K562 (cell line): Measurements from ENCODE around the gene KBTBD4. TPM values are rescaled to one million over a fixed set of nuclear protein-coding genes. Genes with fewer than 3 reads are reported as not detected.

Experiments
- ATAC-seq: fragments of 200-7000 bp; cut with Tn5 transposase; 3 replicates; pipeline ENCODE4 v1.9.1; 2020; ENCODE audit warnings: moderate library complexity
- BruUV-seq: library from RNA; stranded (reverse); fragments of 400-500 nt; replicated peaks from 2 replicates; lab custom pipeline; 2021; lab: Mats Ljungman, UMichigan
- CTCF ChIA-PET: fragments of 300-600 bp; formaldehyde crosslinking; extraction: SDS; loops from one replicate; lab custom pipeline; 2021; ENCODE audit warnings: low intra/inter-chr PET ratio; lab: Yijun Ruan, JAX
- POLR2A ChIA-PET: fragments of 300-600, 350-650 bp; sonication (Branson Sonifier 250); formaldehyde crosslinking; extraction: SDS; loops from one replicate; lab custom pipeline; 2021; ENCODE audit warnings: antibody characterized with exemption, inconsistent platforms; lab: Yijun Ruan, JAX
- DNase-seq, 4 experiments: peaks; one replicate each; pipeline versions ENCODE4 v3.0.0 to v3.0.0-alpha.2; 2011 to 2018; ENCODE audit warnings: low spot score in 3 of 4, mixed read lengths in 3 of 4; ENCODE audit errors: extremely low read depth in 1 of 4
- FAIRE-seq: peaks from 2 replicates; lab custom pipeline; 2011; peaks lifted over from hg19 to GRCh38; lab: Jason Lieb, UNC
- H2AFZ ChIP-seq: 2 replicates; pipeline ENCODE4 v1.6.0; 2011; ENCODE audit warnings: low read depth, low read length, control low read depth, inconsistent platforms
- H3K27ac ChIP-seq: fragments of 200-600 bp; 3 replicates; pipeline ENCODE4 v1.8.0; 2011; ENCODE audit warnings: low read depth, mild to moderate bottlenecking, control low read depth, inconsistent platforms, low read length, moderate library complexity, mixed read lengths; ENCODE audit errors: extremely low read depth
- H3K27me3 ChIP-seq, 2 experiments: fragments of 300-600 bp in 1 of 2; 2 replicates in 1 of 2; 3 replicates in 1 of 2; pipeline versions ENCODE4 v1.6.0 to v1.8.0; 2011; ENCODE audit warnings: inconsistent platforms in 2 of 2, low read length in 2 of 2, mild to moderate bottlenecking in 1 of 2, mixed read lengths in 1 of 2, moderate library complexity in 1 of 2; ENCODE audit not compliant: control insufficient read depth in 2 of 2, insufficient read depth in 2 of 2
- H3K36me3 ChIP-seq: fragments of 300-600 bp; 3 replicates; pipeline ENCODE4 v1.8.0; 2011; ENCODE audit warnings: mild to moderate bottlenecking, low read length, inconsistent platforms; ENCODE audit not compliant: control insufficient read depth, insufficient read depth
- H3K4me1 ChIP-seq, 2 experiments: fragments of 200-600 bp in 1 of 2; replicated peaks in 1 of 2; 2 replicates in 1 of 2; 3 replicates in 1 of 2; pipeline versions ENCODE4 v1.5.1 to v1.8.0; 2011; ENCODE audit warnings: inconsistent platforms in 2 of 2, low read length in 2 of 2, mild to moderate bottlenecking in 1 of 2, mixed read lengths in 1 of 2, moderate library complexity in 1 of 2; ENCODE audit not compliant: control insufficient read depth in 2 of 2, insufficient read depth in 2 of 2
- H3K4me2 ChIP-seq: 2 replicates; pipeline ENCODE4 v1.6.1; 2011; ENCODE audit warnings: low read length, control low read depth, inconsistent platforms, mixed read lengths; ENCODE audit not compliant: insufficient read depth
- H3K4me3 ChIP-seq: fragments of 200-600 bp; sonication (generic), shearing (Covaris generic); 2 replicates; pipeline ENCODE4 v1.5.1; 2016; ENCODE audit warnings: control low read depth, inconsistent platforms
- H3K79me2 ChIP-seq: fragments of 200-600 bp; 3 replicates; pipeline ENCODE4 v1.8.0; 2011; ENCODE audit warnings: low read length, inconsistent platforms; ENCODE audit not compliant: control insufficient read depth, insufficient read depth
- H3K9ac ChIP-seq, 2 experiments: 2 replicates each; pipeline versions ENCODE4 v1.6.0 to v1.6.1; 2011; ENCODE audit warnings: low read depth in 2 of 2, low read length in 2 of 2, control low read depth in 1 of 2, inconsistent platforms in 1 of 2, mild to moderate bottlenecking in 1 of 2, mixed read lengths in 1 of 2; ENCODE audit not compliant: insufficient read depth in 1 of 2
- H3K9me1 ChIP-seq: one replicate; pipeline ENCODE4 v1.6.0; 2011; ENCODE audit warnings: inconsistent platforms, mild to moderate bottlenecking, low read length, moderate library complexity; ENCODE audit not compliant: control insufficient read depth, insufficient read depth
- H3K9me3 ChIP-seq: replicated peaks from 2 replicates; pipeline ENCODE4 v1.5.1; 2011; ENCODE audit warnings: low read depth, low read length, inconsistent platforms; ENCODE audit not compliant: control insufficient read depth, insufficient read depth
- H4K20me1 ChIP-seq: replicated peaks from 2 replicates; pipeline ENCODE4 v1.6.1; 2011; ENCODE audit warnings: low read length, inconsistent platforms, mixed read lengths; ENCODE audit not compliant: control insufficient read depth, insufficient read depth
- CTBP1 ChIP-seq: fragments of 450-650 bp; IDR thresholded peaks from 2 replicates; pipeline ENCODE4 v1.6.1; 2016; ENCODE audit warnings: borderline replicate concordance
- KLF6 ChIP-seq: fragments of 250-450 bp; sonication (Bioruptor Pico); IDR thresholded peaks from 2 replicates; pipeline ENCODE4 v1.4.0; 2020; ENCODE audit warnings: mild to moderate bottlenecking, moderate library complexity, borderline replicate concordance
- LARP7 ChIP-seq: fragments of 450-650 bp; IDR thresholded peaks from 2 replicates; pipeline ENCODE4 v1.6.1; 2016
- POLR3A ChIP-seq: IDR thresholded peaks from 2 replicates; pipeline ENCODE4 v1.6.1; 2011; ENCODE audit warnings: borderline replicate concordance, mild to moderate bottlenecking, moderate library complexity; ENCODE audit not compliant: insufficient read length, insufficient read depth; ENCODE audit errors: extremely low read depth
- WGBS: fragments of 100-300 bp; shearing (Covaris generic); methylation state at CpG from one replicate; pipeline ENCODE4 v1.1.6; 2016; ENCODE audit warnings: low coverage, mixed read lengths; ENCODE audit not compliant: insufficient coverage; ENCODE audit errors: missing lambda C conversion rate; 5-methylcytosine and 5-hydroxymethylcytosine counted together
- in situ Hi-C: fragments of 300-500 bp; cut with MboI; formaldehyde crosslinking; loops from 4 replicates; pipeline ENCODE4 v1.15.0; 2018; ENCODE audit warnings: inconsistent platforms, mixed read lengths
- intact Hi-C: fragments of 100-400 bp; cut with micrococcal nuclease; formaldehyde crosslinking; loops from 2 replicates; pipeline ENCODE4 v1.14.2; 2022
- polyA plus RNA-seq, 8 experiments: library from polyadenylated mRNA; depleted of rRNA in 4 of 8; stranded (reverse) in 5 of 8; unstranded in 3 of 8; fragments of >200 nt; fragmentation: Nextera tagmentation in 2 of 8; fragmentation: Illumina TruSeq in 1 of 8; extraction: Ambion mirVana in 2 of 8; extraction: Trizol in 1 of 8; gene quantifications; 2 replicates each; pipeline versions ENCODE4 v1.2.1 to v1.2.3, GENCODE V29; 2011 to 2014; ENCODE audit warnings: inconsistent platforms in 1 of 8, missing spikeins in 1 of 8
- total RNA-seq, 7 experiments: library from RNA; depleted of rRNA in 6 of 7; stranded (reverse); fragments of >200 nt in 6 of 7; fragmentation: Illumina TruSeq in 2 of 7; extraction: Trizol in 2 of 7; gene quantifications; 2 replicates each; pipeline versions ENCODE4 v1.2.1 to v1.2.3, GENCODE V29; 2011 to 2021; ENCODE audit warnings: low replicate concordance in 1 of 7
- TF ChIP-seq, protein P1 (sequence below), 2 experiments: fragments of 450-650 bp; IDR thresholded peaks; 2 replicates each; pipeline ENCODE4 v1.6.1; 2016; ENCODE audit warnings: mild to moderate bottlenecking in 2 of 2, borderline replicate concordance in 1 of 2, low read depth in 1 of 2, moderate library complexity in 1 of 2

The KBTBD4 gene
- total and polyA plus RNA-seq, 9 of the 15 experiments (the other 6 are each of a cell fraction or from before 2014, with no cell fraction given) = 7.0 to 33.9 (median 13.3) TPM

DNA sequence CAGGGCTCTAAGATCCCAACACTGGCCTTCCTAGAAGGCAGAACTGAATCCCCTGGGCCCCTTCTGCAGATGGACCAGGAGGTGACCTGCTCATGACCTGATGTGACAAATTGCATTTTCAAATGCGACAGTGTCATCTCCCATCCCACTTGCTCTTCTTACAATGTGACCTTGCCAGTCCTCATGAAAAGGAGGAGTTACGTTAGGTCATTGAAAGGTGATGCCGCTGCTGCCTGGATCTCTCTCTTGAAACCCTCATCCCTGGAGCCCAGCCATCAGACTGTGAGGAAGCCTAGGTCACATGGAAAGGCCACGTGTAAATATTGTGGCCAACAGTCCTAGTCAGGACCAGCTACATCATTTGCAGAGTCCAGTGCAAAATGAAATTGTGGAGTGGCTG is 21.1 kb upstream of the KBTBD4 start:
- Histone ChIP-seq H2AFZ (no peak overlapping the region), H3K27me3 (peaks cover 22 to 40% of the 10 kb centered on the region in 2 experiments), H3K4me3 (no peak overlapping the region), H3K27ac (no peak overlapping the region), H3K79me2 (no peaks in the 10 kb centered on the region), H3K36me3 (no peaks in the 10 kb centered on the region), H3K9ac (no peak overlapping the region; a peak in 1 of 4 replicates), H3K4me2 (no peak overlapping the region), H3K9me3 (no peaks in the 10 kb centered on the region), H4K20me1 (no peaks in the 10 kb centered on the region), H3K9me1 (peaks cover 5% of the 10 kb centered on the region), H3K4me1 (no peaks in the 10 kb centered on the region; a peak in 1 of 5 replicates)
- FAIRE-seq = no peak
- BruUV-seq = no TSS peak
- no peak for ATAC-seq
- intact Hi-C loops (no loop called here), in situ Hi-C loops (no loop called here)
- TF ChIP-seq POLR3A = no peak
- TF ChIP-seq LARP7 = no peak
- TF ChIP-seq CTBP1 = 0 out of 2 replicates have a peak, but pooled peaks have one; percentile 32
- TF ChIP-seq, protein P1, sequence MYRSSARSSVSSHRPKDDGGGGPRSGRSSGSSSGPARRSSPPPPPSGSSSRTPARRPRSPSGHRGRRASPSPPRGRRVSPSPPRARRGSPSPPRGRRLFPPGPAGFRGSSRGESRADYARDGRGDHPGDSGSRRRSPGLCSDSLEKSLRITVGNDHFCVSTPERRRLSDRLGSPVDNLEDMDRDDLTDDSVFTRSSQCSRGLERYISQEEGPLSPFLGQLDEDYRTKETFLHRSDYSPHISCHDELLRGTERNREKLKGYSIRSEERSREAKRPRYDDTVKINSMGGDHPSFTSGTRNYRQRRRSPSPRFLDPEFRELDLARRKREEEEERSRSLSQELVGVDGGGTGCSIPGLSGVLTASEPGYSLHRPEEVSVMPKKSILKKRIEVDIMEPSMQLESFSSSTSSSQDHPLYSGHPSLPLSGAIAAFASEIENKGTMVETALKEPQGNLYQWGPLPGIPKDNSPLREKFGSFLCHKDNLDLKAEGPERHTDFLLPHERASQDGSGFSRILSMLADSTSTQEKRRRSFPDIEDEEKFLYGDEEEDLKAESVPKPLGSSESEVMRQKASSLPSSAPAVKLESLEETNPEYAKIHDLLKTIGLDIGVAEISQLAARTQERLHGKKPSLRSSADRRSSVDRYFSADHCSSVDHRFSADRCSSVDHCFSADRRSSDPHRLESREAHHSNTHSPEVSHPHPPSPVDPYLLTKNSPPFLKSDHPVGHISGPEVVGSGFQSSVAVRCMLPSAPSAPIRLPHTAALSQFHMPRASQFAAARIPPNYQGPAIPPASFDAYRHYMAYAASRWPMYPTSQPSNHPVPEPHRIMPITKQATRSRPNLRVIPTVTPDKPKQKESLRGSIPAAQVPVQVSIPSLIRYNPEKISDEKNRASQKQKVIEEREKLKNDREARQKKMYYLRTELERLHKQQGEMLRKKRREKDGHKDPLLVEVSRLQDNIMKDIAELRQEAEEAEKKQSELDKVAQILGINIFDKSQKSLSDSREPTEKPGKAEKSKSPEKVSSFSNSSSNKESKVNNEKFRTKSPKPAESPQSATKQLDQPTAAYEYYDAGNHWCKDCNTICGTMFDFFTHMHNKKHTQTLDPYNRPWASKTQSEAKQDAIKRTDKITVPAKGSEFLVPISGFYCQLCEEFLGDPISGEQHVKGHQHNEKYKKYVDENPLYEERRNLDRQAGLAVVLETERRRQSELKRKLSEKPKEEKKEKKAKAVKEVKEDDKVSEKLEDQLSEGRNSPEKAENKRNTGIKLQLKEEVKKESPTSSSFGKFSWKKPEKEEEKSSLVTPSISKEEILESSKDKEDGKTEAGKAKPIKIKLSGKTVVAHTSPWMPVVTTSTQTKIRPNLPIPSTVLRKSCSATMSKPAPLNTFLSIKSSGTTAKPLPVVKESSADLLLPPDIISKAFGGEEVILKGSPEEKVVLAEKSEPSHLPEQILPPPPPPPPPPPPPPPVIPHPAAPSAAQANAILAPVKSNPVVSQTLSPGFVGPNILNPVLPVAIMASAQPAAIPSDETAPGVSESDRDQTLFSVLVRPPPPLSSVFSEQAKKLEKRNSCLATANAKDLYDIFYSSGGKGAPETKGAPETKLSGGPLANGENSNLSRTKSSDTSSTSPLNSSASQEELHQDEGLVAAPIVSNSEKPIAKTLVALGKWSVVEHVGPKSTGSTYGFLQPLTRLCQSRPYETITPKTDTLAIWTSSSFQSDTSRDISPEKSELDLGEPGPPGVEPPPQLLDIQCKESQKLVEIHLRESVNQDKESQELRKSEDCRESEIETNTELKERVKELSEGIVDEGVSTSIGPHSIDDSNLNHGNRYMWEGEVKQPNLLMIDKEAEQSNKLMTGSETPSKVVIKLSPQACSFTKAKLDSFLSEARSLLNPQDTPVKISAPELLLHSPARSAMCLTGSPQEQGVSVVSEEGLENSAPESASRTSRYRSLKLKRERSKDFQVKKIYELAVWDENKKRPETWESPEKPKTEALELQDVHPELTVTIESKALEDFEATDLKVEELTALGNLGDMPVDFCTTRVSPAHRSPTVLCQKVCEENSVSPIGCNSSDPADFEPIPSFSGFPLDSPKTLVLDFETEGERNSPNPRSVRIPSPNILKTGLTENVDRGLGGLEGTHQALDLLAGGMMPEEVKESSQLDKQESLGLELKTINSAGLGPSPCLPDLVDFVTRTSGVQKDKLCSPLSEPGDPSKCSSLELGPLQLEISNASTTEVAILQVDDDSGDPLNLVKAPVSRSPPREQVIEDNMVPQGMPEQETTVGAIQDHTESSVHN (IDR thresholded peaks at IDR 0.05; ENCODE audit: borderline replicate concordance in 1 of 2, low read depth in 1 of 2) = no peak
- TF ChIP-seq KLF6 (CRISPR knock-in tag) = no peak
- 17% methylated on average over 4 of the region's 4 CpGs for WGBS
- no peak for DNase-seq
- ChIA-PET POLR2A (interaction anchor here (0.6 to 1.3 kb wide), 2 partner anchors 10 to 99 kb away, joined by 3 to 4 read pairs; no protein-coding TSS in a partner anchor), CTCF (no interaction called here)
